Stomach (tissue), 9 donors: ENCODE results near the gene CDH23. TPM values are rescaled to one million over a fixed set of nuclear protein-coding genes. Genes with fewer than 3 reads are reported as not detected.

Experiments used
- DNase-seq, 2 donors: peaks; one replicate each; pipeline versions ENCODE4 v3.0.0 to v3.0.0-alpha.2; 2013 to 2019
- H3K27ac ChIP-seq, 5 donors: fragments of 200-600 bp in 4 of 5; sonication (generic) in 4 of 5; one replicate each; pipeline ENCODE4 v1.5.1; 2013 to 2019; ENCODE audit warnings: mild to moderate bottlenecking in 1 of 5, moderate library complexity in 1 of 5
- H3K27me3 ChIP-seq, 3 donors: fragments of 200-600 bp; sonication (generic); one replicate each; pipeline ENCODE4 v1.5.1; 2017 to 2019; ENCODE audit warnings: mixed run types in 1 of 3
- H3K36me3 ChIP-seq, 4 donors: fragments of 200-600 bp; sonication (generic); 1 replicate in 3 of 4; 2 replicates in 1 of 4; pipeline ENCODE4 v1.5.1; 2016 to 2019
- H3K4me1 ChIP-seq, 4 donors: fragments of 200-600 bp; sonication (generic); one replicate each; pipeline ENCODE4 v1.5.1; 2016 to 2019
- H3K4me3 ChIP-seq, 4 donors: fragments of 200-600 bp; sonication (generic) in 3 of 4; one replicate each; pipeline ENCODE4 v1.5.1; 2016 to 2019; ENCODE audit warnings: mild to moderate bottlenecking in 1 of 4
- H3K9me3 ChIP-seq, 4 donors: fragments of 200-600 bp; sonication (generic); one replicate each; pipeline ENCODE4 v1.5.1; 2016 to 2019
- EP300 ChIP-seq: sonication (generic); formaldehyde crosslinking; IDR thresholded peaks from one replicate; pipeline ENCODE4 v1.6.1; 2017; ENCODE audit warnings: antibody characterized with exemption
- POLR2A ChIP-seq, 4 donors: fragments of 450-650 bp; IDR thresholded peaks; one replicate each; pipeline ENCODE4 v1.6.1; 2016; ENCODE audit warnings: antibody characterized with exemption in 4 of 4, control low read depth in 2 of 4, mild to moderate bottlenecking in 1 of 4, moderate library complexity in 1 of 4
- POLR2AphosphoS5 ChIP-seq, 3 donors: sonication (generic); formaldehyde crosslinking; IDR thresholded peaks; one replicate each; pipeline ENCODE4 v1.6.1; 2016; ENCODE audit warnings: antibody characterized with exemption in 3 of 3
- WGBS, 5 donors: extraction: QIAGEN DNeasy Blood & Tissue Kit in 3 of 5; methylation state at CpG; one replicate each; pipeline versions ENCODE4 v1.1.5 to v1.1.7; 2013 to 2018; 5-methylcytosine and 5-hydroxymethylcytosine counted together
- intact Hi-C: fragments of 100-400 bp; cut with DNase I; formaldehyde crosslinking; loops from one replicate; pipeline ENCODE4 v1.15.1; 2023; ENCODE audit warnings: low total_unique reads
- polyA plus RNA-seq, 3 donors: library from polyadenylated mRNA; stranded (reverse); fragments of 200-250 nt; gene quantifications; one replicate each; pipeline ENCODE4 v1.2.3, GENCODE V29; 2013
- total RNA-seq, 5 donors: library from RNA; depleted of rRNA; stranded (reverse); fragments of >200 nt; gene quantifications; one replicate each; pipeline versions ENCODE4 v1.1.0 to v1.2.3, GENCODE V29; 2014 to 2016
- TF ChIP-seq, protein P1 (sequence below), 7 experiments: fragments of 450-650 bp in 4 of 7; fragments of 200-600 bp in 3 of 7; sonication (generic) in 3 of 7; IDR thresholded peaks; one replicate each; pipeline ENCODE4 v1.5.1; 2016 to 2019; ENCODE audit warnings: antibody characterized with exemption in 7 of 7, control low read depth in 2 of 7, mild to moderate bottlenecking in 1 of 7
- donor health status: healthy with polysubstance abuse.
- donor health status: Bipolar disorder and iron deficiency.
- donor health status: healthy.

CDH23 gene
- total and polyA plus RNA-seq, 8 donors: 0.31 to 8.2 (median 2.2) TPM

DNA sequence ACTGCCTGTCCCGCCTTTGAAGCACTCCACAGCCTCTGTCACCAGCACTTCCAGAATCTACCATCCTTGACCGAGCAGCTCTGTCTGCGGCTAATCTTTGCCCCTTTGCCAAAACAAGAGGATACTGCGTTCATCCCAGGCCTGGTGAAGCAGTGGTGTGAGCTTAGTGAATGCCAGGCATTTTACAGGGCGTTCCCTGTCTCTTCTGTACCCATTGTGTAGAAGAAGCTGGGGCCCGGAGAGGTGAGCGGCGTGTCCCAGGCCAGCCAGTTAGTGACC, 261.7 kb downstream of the CDH23 start:
- no peaks in the 10 kb centered on the region for H3K4me1 ChIP-seq
- intact Hi-C loops: no loop called here
- H3K27me3 ChIP-seq: peaks cover 0 to 14% (median 0%) of the 10 kb centered on the region in 3 donors
- no peak for DNase-seq
- H3K36me3 ChIP-seq: no peaks in the 10 kb centered on the region
- TF ChIP-seq POLR2AphosphoS5 (IDR thresholded peaks at IDR 0.05) (no peak), EP300 (no peak), POLR2A (IDR thresholded peaks at IDR 0.05) (no peak)
- TF ChIP-seq, protein P1, sequence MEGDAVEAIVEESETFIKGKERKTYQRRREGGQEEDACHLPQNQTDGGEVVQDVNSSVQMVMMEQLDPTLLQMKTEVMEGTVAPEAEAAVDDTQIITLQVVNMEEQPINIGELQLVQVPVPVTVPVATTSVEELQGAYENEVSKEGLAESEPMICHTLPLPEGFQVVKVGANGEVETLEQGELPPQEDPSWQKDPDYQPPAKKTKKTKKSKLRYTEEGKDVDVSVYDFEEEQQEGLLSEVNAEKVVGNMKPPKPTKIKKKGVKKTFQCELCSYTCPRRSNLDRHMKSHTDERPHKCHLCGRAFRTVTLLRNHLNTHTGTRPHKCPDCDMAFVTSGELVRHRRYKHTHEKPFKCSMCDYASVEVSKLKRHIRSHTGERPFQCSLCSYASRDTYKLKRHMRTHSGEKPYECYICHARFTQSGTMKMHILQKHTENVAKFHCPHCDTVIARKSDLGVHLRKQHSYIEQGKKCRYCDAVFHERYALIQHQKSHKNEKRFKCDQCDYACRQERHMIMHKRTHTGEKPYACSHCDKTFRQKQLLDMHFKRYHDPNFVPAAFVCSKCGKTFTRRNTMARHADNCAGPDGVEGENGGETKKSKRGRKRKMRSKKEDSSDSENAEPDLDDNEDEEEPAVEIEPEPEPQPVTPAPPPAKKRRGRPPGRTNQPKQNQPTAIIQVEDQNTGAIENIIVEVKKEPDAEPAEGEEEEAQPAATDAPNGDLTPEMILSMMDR (IDR thresholded peaks at IDR 0.05): no peak
- H3K9me3 ChIP-seq: no peaks in the 10 kb centered on the region
- H3K4me3 ChIP-seq: no peak overlapping the region
- no peak overlapping the region for H3K27ac ChIP-seq
- 84 to 93% (median 89%) methylated on average over 6 to 8 of the region's 8 CpGs for WGBS, 5 donors

DNA sequence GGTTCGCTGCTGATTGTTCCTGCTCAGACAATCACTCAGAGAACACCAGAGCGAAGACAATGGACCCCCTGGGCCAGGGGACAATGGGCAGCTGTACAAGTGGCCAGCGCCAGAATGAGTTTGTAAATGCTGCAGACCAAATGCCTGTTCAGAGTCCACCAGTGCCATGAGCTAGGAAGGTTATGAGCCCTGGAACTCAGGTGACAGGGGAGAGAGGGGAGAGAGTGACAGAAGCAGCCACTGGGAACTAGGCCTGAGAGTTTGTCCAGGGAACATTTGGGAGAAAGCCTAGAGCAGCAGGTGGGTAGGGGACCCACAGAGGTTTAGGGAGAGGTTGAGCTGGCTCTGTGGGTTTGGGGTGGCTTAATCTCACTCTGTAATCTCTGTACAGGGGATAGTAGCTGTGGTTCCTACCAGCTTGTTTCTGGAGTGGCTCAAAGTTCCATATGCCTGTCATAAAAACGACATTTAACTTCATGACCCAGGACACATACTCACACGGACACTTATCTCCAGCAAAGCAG, 262.5 kb downstream of the CDH23 start:
- no peak overlapping the region for H3K27ac ChIP-seq
- no peak for TF ChIP-seq POLR2A (IDR thresholded peaks at IDR 0.05)
- WGBS, 5 donors: 52 to 85% (median 71%) methylated on average over 3 to 5 of the region's 5 CpGs

DNA sequence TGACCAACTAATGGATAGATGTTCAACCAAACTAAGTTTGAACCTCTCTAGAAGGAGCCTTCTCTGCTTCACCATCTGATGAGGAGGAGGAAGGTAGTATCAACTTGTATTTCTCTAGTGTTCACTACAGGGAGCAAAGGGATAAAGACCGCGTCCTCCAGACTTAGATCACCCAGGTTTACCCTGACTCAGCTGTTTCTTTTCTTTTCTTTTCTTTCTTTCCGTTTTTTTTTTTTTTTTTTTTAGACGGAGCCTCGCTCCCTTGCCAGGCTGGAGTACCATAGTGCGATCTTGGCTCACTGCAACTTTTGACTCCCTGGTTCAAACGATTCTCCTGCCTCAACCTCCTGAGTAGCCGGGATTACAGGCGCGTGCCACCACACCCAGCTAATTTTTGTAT, 263.0 kb downstream of the CDH23 start:
- intact Hi-C loops: no loop called here
- H3K4me1 ChIP-seq: peaks cover 0 to 3% (median 0%) of the 10 kb centered on the region in 4 donors
- no peak for TF ChIP-seq EP300
- TF ChIP-seq, protein P1 (IDR thresholded peaks at IDR 0.05): no peak
- no peak for TF ChIP-seq POLR2AphosphoS5 (IDR thresholded peaks at IDR 0.05)
- no peak for TF ChIP-seq POLR2A (IDR thresholded peaks at IDR 0.05)
- no peak overlapping the region for H3K4me3 ChIP-seq
- no peaks in the 10 kb centered on the region for H3K9me3 ChIP-seq
- DNase-seq: no peak
- no peak overlapping the region for H3K27ac ChIP-seq
- peaks cover 0 to 14% (median 0%) of the 10 kb centered on the region in 3 donors for H3K27me3 ChIP-seq
- no peaks in the 10 kb centered on the region for H3K36me3 ChIP-seq
- 85 to 88% (median 87%) methylated on average over 10 of the region's 10 CpGs for WGBS, 5 donors

More for the DNA sequence above, 262.5 kb downstream of the CDH23 start:
- no peak overlapping the region for H3K4me3 ChIP-seq
- H3K4me1 ChIP-seq: no peaks in the 10 kb centered on the region
- no peaks in the 10 kb centered on the region for H3K9me3 ChIP-seq
- DNase-seq: no peak
- intact Hi-C loops: no loop called here
- H3K27me3 ChIP-seq: peaks cover 0 to 14% (median 0%) of the 10 kb centered on the region in 3 donors
- no peaks in the 10 kb centered on the region for H3K36me3 ChIP-seq

DNA sequence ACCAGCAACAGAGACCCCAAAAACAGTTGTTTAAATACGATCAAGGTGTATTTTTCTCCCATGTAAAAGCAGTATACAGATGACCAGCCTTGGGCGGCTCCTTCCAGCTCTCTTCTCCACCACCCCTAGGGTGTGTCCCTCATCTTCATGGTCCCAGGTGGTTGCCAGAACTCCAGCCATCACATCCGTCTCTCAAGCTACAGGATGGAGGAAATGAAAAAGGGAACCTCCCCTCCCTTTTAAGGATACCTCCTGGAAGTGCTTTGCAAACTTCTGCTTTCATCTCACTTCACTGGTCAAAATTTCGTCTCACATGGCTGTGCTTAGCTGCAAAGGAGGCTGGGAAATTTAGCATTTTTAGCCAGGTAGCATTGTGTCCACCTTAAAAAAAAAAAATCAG, 263.6 kb downstream of the CDH23 start:
- H3K36me3 ChIP-seq: no peaks in the 10 kb centered on the region
- intact Hi-C loops: no loop called here
- H3K4me3 ChIP-seq: no peak overlapping the region
- H3K4me1 ChIP-seq: peaks cover 0 to 3% (median 0%) of the 10 kb centered on the region in 4 donors
- H3K27me3 ChIP-seq: peaks cover 0 to 14% (median 0%) of the 10 kb centered on the region in 3 donors
- no peak overlapping the region for H3K27ac ChIP-seq
- no peak for TF ChIP-seq EP300
- 86 to 91% (median 88%) methylated on average over 4 of the region's 4 CpGs for WGBS, 5 donors
- H3K9me3 ChIP-seq: no peaks in the 10 kb centered on the region
- no peak for DNase-seq

DNA sequence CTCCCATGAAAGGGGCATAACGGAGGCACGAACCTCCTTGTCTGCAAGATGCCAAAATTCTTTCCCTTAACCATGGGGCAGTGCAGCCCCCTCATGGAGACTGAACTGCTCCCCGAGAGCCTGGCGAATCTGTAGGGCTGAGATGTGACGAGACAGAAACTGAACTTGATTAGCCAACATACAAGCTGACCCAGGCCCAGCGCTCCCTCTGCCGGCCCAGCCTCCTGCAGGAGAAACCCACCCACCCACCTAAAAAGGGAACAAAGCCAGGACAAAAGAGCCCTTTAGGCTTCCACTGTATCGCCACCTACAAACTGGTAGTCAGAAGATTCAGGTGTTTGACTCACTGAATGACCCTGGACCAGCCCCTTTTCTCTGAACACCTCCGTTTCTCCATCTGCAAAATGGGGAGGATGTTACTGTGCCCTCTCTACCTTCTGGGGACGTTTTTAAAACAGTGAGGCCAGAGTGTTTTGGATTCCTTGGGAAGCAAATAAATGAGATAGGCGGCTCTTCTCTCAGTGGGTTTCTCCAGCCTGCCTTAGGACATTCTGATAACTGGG, 264.4 kb downstream of the CDH23 start:
- H3K9me3 ChIP-seq: no peaks in the 10 kb centered on the region
- TF ChIP-seq, protein P1 (IDR thresholded peaks at IDR 0.05): no peak
- TF ChIP-seq POLR2A (IDR thresholded peaks at IDR 0.05) (no peak), POLR2AphosphoS5 (IDR thresholded peaks at IDR 0.05) (no peak), EP300 (no peak)
- no peaks in the 10 kb centered on the region for H3K36me3 ChIP-seq
- intact Hi-C loops: no loop called here
- peaks cover 0 to 3% (median 0%) of the 10 kb centered on the region in 4 donors for H3K4me1 ChIP-seq
- H3K27me3 ChIP-seq: peaks cover 0 to 16% (median 0%) of the 10 kb centered on the region in 3 donors
- H3K4me3 ChIP-seq: no peak overlapping the region
- H3K27ac ChIP-seq: no peak overlapping the region
- DNase-seq: no peak
- WGBS, 5 donors: 65 to 80% (median 74%) methylated on average over 11 of the region's 11 CpGs
